ENCODE measurements around the gene APOO. TPM values are rescaled to one million over a fixed set of nuclear protein-coding genes. Genes with fewer than 3 reads are reported as not detected.

APOO gene
- total RNA-seq, 1 donor from 2014 or later: 36.2 TPM

- peaks cover 4% of the 10 kb centered on the region for H3K4me1 Mint-ChIP-seq (ENCODE audit: low read depth, unreplicated experiment)
- H3K4me3 Mint-ChIP-seq (ENCODE audit: unreplicated experiment): no peak overlapping the region
- no peaks in the 10 kb centered on the region for H3K9me3 Mint-ChIP-seq (ENCODE audit: unreplicated experiment)
- TF ChIP-seq CTCF (IDR thresholded peaks at IDR 0.05; ENCODE audit: partially characterized antibody, unreplicated experiment): no peak
- no peak overlapping the region for H3K27ac Mint-ChIP-seq (ENCODE audit: unreplicated experiment)
- no peaks in the 10 kb centered on the region for H3K27me3 Mint-ChIP-seq (ENCODE audit: unreplicated experiment)
- H3K36me3 Mint-ChIP-seq (ENCODE audit: unreplicated experiment): no peaks in the 10 kb centered on the region
- DNase-seq: no peak
Measured at GRCh38 chrX:23937100-23937499, 29.4 kb upstream of the APOO start.

- Mint-ChIP-seq H3K9me3 (ENCODE audit: unreplicated experiment) (no peaks in the 10 kb centered on the region), H3K27ac (ENCODE audit: unreplicated experiment) (no peak overlapping the region), H3K27me3 (ENCODE audit: unreplicated experiment) (no peaks in the 10 kb centered on the region), H3K36me3 (ENCODE audit: unreplicated experiment) (no peaks in the 10 kb centered on the region), H3K4me3 (ENCODE audit: unreplicated experiment) (no peak overlapping the region), H3K4me1 (ENCODE audit: low read depth, unreplicated experiment) (peaks cover 4% of the 10 kb centered on the region)
- no peak for TF ChIP-seq CTCF (IDR thresholded peaks at IDR 0.05; ENCODE audit: partially characterized antibody, unreplicated experiment)
- no peak for DNase-seq
Measured at GRCh38 chrX:23936180-23936579, 28.4 kb upstream of the APOO start.

GRCh38 chrX:23935106-23935505 lies 27.4 kb upstream of the APOO start:
- no peaks in the 10 kb centered on the region for H3K36me3 Mint-ChIP-seq (ENCODE audit: unreplicated experiment)
- H3K4me1 Mint-ChIP-seq (ENCODE audit: low read depth, unreplicated experiment): peaks cover 4% of the 10 kb centered on the region
- no peak overlapping the region for H3K4me3 Mint-ChIP-seq (ENCODE audit: unreplicated experiment)
- TF ChIP-seq CTCF (IDR thresholded peaks at IDR 0.05; ENCODE audit: partially characterized antibody, unreplicated experiment): no peak
- no peaks in the 10 kb centered on the region for H3K27me3 Mint-ChIP-seq (ENCODE audit: unreplicated experiment)
- H3K27ac Mint-ChIP-seq (ENCODE audit: unreplicated experiment): no peak overlapping the region
- no peaks in the 10 kb centered on the region for H3K9me3 Mint-ChIP-seq (ENCODE audit: unreplicated experiment)
- DNase-seq: no peak

GRCh38 chrX:23932046-23932445 lies 24.3 kb upstream of the APOO start:
- no peak for TF ChIP-seq CTCF (IDR thresholded peaks at IDR 0.05; ENCODE audit: partially characterized antibody, unreplicated experiment)
- Mint-ChIP-seq H3K4me1 (ENCODE audit: low read depth, unreplicated experiment) (peaks cover 4% of the 10 kb centered on the region), H3K36me3 (ENCODE audit: unreplicated experiment) (no peaks in the 10 kb centered on the region), H3K27ac (ENCODE audit: unreplicated experiment) (no peak overlapping the region), H3K4me3 (ENCODE audit: unreplicated experiment) (no peak overlapping the region), H3K9me3 (ENCODE audit: unreplicated experiment) (no peaks in the 10 kb centered on the region), H3K27me3 (ENCODE audit: unreplicated experiment) (no peaks in the 10 kb centered on the region)
- DNase-seq: no peak

- no peak for DNase-seq
- Mint-ChIP-seq H3K4me3 (ENCODE audit: unreplicated experiment) (no peak overlapping the region), H3K27ac (ENCODE audit: unreplicated experiment) (no peak overlapping the region), H3K36me3 (ENCODE audit: unreplicated experiment) (no peaks in the 10 kb centered on the region), H3K4me1 (ENCODE audit: low read depth, unreplicated experiment) (no peaks in the 10 kb centered on the region), H3K27me3 (ENCODE audit: unreplicated experiment) (no peaks in the 10 kb centered on the region), H3K9me3 (ENCODE audit: unreplicated experiment) (no peaks in the 10 kb centered on the region)
- no peak for TF ChIP-seq CTCF (IDR thresholded peaks at IDR 0.05; ENCODE audit: partially characterized antibody, unreplicated experiment)
Measured at GRCh38 chrX:23930894-23931604, 23.3 kb upstream of the APOO start.

All from glutamatergic neuron (in vitro differentiated cells).